Measurements from ENCODE around the gene KCNIP1.

- TF ChIP-seq CTCF (IDR thresholded peaks at IDR 0.05) (no peak), POLR2A (IDR thresholded peaks at IDR 0.05) (no peak)
Measured at GRCh38 chr5:170494041-170494440, 9.8 kb upstream of the KCNIP1 start.
